Body of pancreas (tissue), 4 donors: ENCODE data around the gene CDH4.

Source experiments
- CTCF ChIP-seq, 7 experiments: fragments of 450-650 bp in 4 of 7; fragments of 200-600 bp in 3 of 7; sonication (generic) in 3 of 7; IDR thresholded peaks; one replicate each; pipeline ENCODE4 v1.5.1; 2016 to 2019; ENCODE audit warnings: antibody characterized with exemption in 7 of 7
- POLR2A ChIP-seq, 3 donors: fragments of 450-650 bp; IDR thresholded peaks; one replicate each; pipeline ENCODE4 v1.6.1; 2016; ENCODE audit warnings: antibody characterized with exemption in 3 of 3, mild to moderate bottlenecking in 2 of 3

GRCh38 chr20:61478611-61479305, 226.7 kb downstream of the CDH4 start:
- TF ChIP-seq CTCF (IDR thresholded peaks at IDR 0.05) (no peak), POLR2A (IDR thresholded peaks at IDR 0.05) (no peak)
